ENCODE measurements around the gene MTX1.

The MTX1 gene

GRCh38 chr1:155251566-155251965 is 43.1 kb downstream of the MTX1 start:
- Histone ChIP-seq H3K9me3 (no peaks in the 10 kb centered on the region), H3K4me1 (ENCODE audit: control insufficient read depth in 1 of 2, insufficient read depth in 1 of 2, low read depth in 1 of 2, low read length in 1 of 2) (peaks cover 25 to 29% of the 10 kb centered on the region in 2 experiments), H3K36me3 (no peaks in the 10 kb centered on the region), H3K27ac (peak overlapping the region; percentile 33), H3K27me3 (peaks cover 6% of the 10 kb centered on the region), H3K4me3 (ENCODE audit: low read depth in 1 of 2, low read length in 1 of 2) (no peak overlapping the region)
- no peak for TF ChIP-seq CTCF (IDR thresholded peaks at IDR 0.05)

GRCh38 chr1:155253208-155253607 is 44.7 kb downstream of the MTX1 start:
- H3K4me3 ChIP-seq (ENCODE audit: low read depth in 1 of 2, low read length in 1 of 2): no peak overlapping the region
- peaks cover 25 to 29% of the 10 kb centered on the region in 2 experiments for H3K4me1 ChIP-seq (ENCODE audit: control insufficient read depth in 1 of 2, insufficient read depth in 1 of 2, low read depth in 1 of 2, low read length in 1 of 2)
- no peaks in the 10 kb centered on the region for H3K9me3 ChIP-seq
- H3K27me3 ChIP-seq: peaks cover 6% of the 10 kb centered on the region
- H3K36me3 ChIP-seq: no peaks in the 10 kb centered on the region
- H3K27ac ChIP-seq: no peak overlapping the region
- TF ChIP-seq CTCF (IDR thresholded peaks at IDR 0.05): no peak

- Histone ChIP-seq H3K27ac (no peak overlapping the region), H3K9me3 (no peaks in the 10 kb centered on the region), H3K36me3 (no peaks in the 10 kb centered on the region), H3K4me3 (ENCODE audit: low read depth in 1 of 2, low read length in 1 of 2) (no peak overlapping the region), H3K27me3 (peaks cover 6% of the 10 kb centered on the region), H3K4me1 (ENCODE audit: control insufficient read depth in 1 of 2, insufficient read depth in 1 of 2, low read depth in 1 of 2, low read length in 1 of 2) (peaks cover 25 to 29% of the 10 kb centered on the region in 2 experiments)
- no peak for TF ChIP-seq CTCF (IDR thresholded peaks at IDR 0.05)
Observed at GRCh38 chr1:155253797-155254196, 45.3 kb downstream of the MTX1 start.

- Histone ChIP-seq H3K4me3 (ENCODE audit: low read depth in 1 of 2, low read length in 1 of 2) (peak overlapping the region in 1 of 2 experiments; percentile 77), H3K9me3 (no peaks in the 10 kb centered on the region), H3K36me3 (no peaks in the 10 kb centered on the region), H3K27ac (no peak overlapping the region), H3K4me1 (ENCODE audit: control insufficient read depth in 1 of 2, insufficient read depth in 1 of 2, low read depth in 1 of 2, low read length in 1 of 2) (peaks cover 25 to 29% of the 10 kb centered on the region in 2 experiments), H3K27me3 (peaks cover 6% of the 10 kb centered on the region)
- no peak for TF ChIP-seq CTCF (IDR thresholded peaks at IDR 0.05)
Observed at GRCh38 chr1:155254228-155254713, 45.8 kb downstream of the MTX1 start.

- Histone ChIP-seq H3K27ac (peak overlapping the region; percentile 50), H3K36me3 (no peaks in the 10 kb centered on the region)
Observed at GRCh38 chr1:155254714-155255242, 46.3 kb downstream of the MTX1 start.

More at GRCh38 chr1:155254714-155255242, 46.3 kb downstream of the MTX1 start:
- H3K9me3 ChIP-seq: no peaks in the 10 kb centered on the region
- H3K4me3 ChIP-seq (ENCODE audit: low read depth in 1 of 2, low read length in 1 of 2): peak overlapping the region; percentile 77 to 87
- peaks cover 24 to 29% of the 10 kb centered on the region in 2 experiments for H3K4me1 ChIP-seq (ENCODE audit: control insufficient read depth in 1 of 2, insufficient read depth in 1 of 2, low read depth in 1 of 2, low read length in 1 of 2)
- peaks cover 6% of the 10 kb centered on the region for H3K27me3 ChIP-seq
- TF ChIP-seq CTCF (IDR thresholded peaks at IDR 0.05): no peak

Data from neutrophil (primary cell).